HT1080 (cell line): ENCODE results near the gene HCCS. TPM values are rescaled to one million over a fixed set of nuclear protein-coding genes. Genes with fewer than 3 reads are reported as not detected.

Source experiments
- small RNA-seq: library from RNA; depleted of rRNA; stranded (forward); fragments of <200 nt; gene quantifications from one replicate; pipeline ENCODE3, GENCODE V24; 2014
- total RNA-seq: library from RNA; depleted of rRNA; stranded (reverse); fragments of >200 nt; shearing (Covaris generic); gene quantifications from 2 replicates; pipeline ENCODE4 v1.2.3, GENCODE V29; 2014; rRNA removed

Gene HCCS
- total RNA-seq, 1 experiment from 2014 or later, result 42.7 TPM

Small RNAs within 50 kb of the gene (small RNA-seq; reads per million reads assigned to genes)
- gene RF00019 (not detected), gene RF02271 (not detected)

Other genes starting within 250 kb of the HCCS start
- not detected in 2 replicates for gene AMELX, start 182.1 kb downstream of the HCCS start, total RNA-seq